HepG2 (cell line): ENCODE data around the gene FXR2. TPM values are rescaled to one million over a fixed set of nuclear protein-coding genes. Genes with fewer than 3 reads are reported as not detected.

Experiments used
- CC2D1A ChIP-seq: sonication (generic); formaldehyde crosslinking; IDR thresholded peaks from 2 replicates; pipeline ENCODE4 v1.8.1; 2023; ENCODE audit warnings: mild to moderate bottlenecking, missing genetic modification reagents
- EZH2 ChIP-seq: conservative IDR thresholded peaks from 2 replicates; pipeline ENCODE4 v1.6.1; 2012; ENCODE audit warnings: mild to moderate bottlenecking, low read depth, low read length, moderate library complexity
- HES4 ChIP-seq: sonication (generic); formaldehyde crosslinking; IDR thresholded peaks from 2 replicates; pipeline ENCODE4 v1.9.0; 2021; ENCODE audit warnings: mild to moderate bottlenecking, missing genetic modification reagents, borderline replicate concordance
- KLF15 ChIP-seq: sonication (generic); formaldehyde crosslinking; IDR thresholded peaks from 2 replicates; pipeline ENCODE4 v1.8.1; 2023; ENCODE audit warnings: borderline replicate concordance, mild to moderate bottlenecking, inconsistent platforms, missing genetic modification reagents, mixed read lengths
- PRMT3 ChIP-seq: sonication (generic); formaldehyde crosslinking; IDR thresholded peaks from 2 replicates; pipeline ENCODE4 v1.8.1; 2022; ENCODE audit warnings: low read depth, mild to moderate bottlenecking, moderate library complexity, missing genetic modification reagents, borderline replicate concordance
- RBAK ChIP-seq: sonication (generic); formaldehyde crosslinking; IDR thresholded peaks from 2 replicates; pipeline ENCODE4 v1.5.1; 2020; ENCODE audit warnings: mild to moderate bottlenecking, missing genetic modification reagents
- SYNCRIP ChIP-seq: fragments of 200-400 bp; formaldehyde crosslinking; IDR thresholded peaks from 2 replicates; pipeline ENCODE4 v1.6.1; 2018; ENCODE audit warnings: mild to moderate bottlenecking, low read depth, low read length; ENCODE audit not compliant: insufficient read depth
- ZBTB4 ChIP-seq: sonication (generic); formaldehyde crosslinking; IDR thresholded peaks from 2 replicates; pipeline ENCODE4 v1.4.0; 2020; ENCODE audit warnings: missing genetic modification reagents, mild to moderate bottlenecking, borderline replicate concordance
- ZIK1 ChIP-seq: sonication (generic); formaldehyde crosslinking; IDR thresholded peaks from 2 replicates; pipeline ENCODE4 v1.5.0; 2020; ENCODE audit warnings: mild to moderate bottlenecking, low read depth, missing genetic modification reagents, borderline replicate concordance
- ZNF383 ChIP-seq: sonication (generic); formaldehyde crosslinking; IDR thresholded peaks from 2 replicates; pipeline ENCODE4 v1.4.0; 2020; ENCODE audit warnings: missing genetic modification reagents, mild to moderate bottlenecking, borderline replicate concordance
- ZNF451 ChIP-seq: sonication (generic); formaldehyde crosslinking; IDR thresholded peaks from 2 replicates; pipeline ENCODE4 v1.5.0; 2020; ENCODE audit warnings: mild to moderate bottlenecking, missing genetic modification reagents
- ZNF609 ChIP-seq: sonication (generic); formaldehyde crosslinking; IDR thresholded peaks from 2 replicates; pipeline ENCODE4 v1.4.0; 2020; ENCODE audit warnings: mild to moderate bottlenecking, missing genetic modification reagents, borderline replicate concordance
- ZNF629 ChIP-seq: sonication (generic); formaldehyde crosslinking; conservative IDR thresholded peaks from 2 replicates; pipeline ENCODE4 v1.5.0; 2020; ENCODE audit warnings: missing genetic modification reagents
- ZNF782 ChIP-seq: sonication (generic); formaldehyde crosslinking; IDR thresholded peaks from 2 replicates; pipeline ENCODE4 v1.4.0; 2020; ENCODE audit warnings: missing genetic modification reagents, mild to moderate bottlenecking, borderline replicate concordance
- polyA plus RNA-seq, 8 experiments: library from polyadenylated mRNA; depleted of rRNA in 3 of 8; stranded (reverse) in 7 of 8; unstranded in 1 of 8; fragments of >200 nt; fragmentation: Illumina TruSeq in 4 of 8; extraction: Trizol in 4 of 8; gene quantifications; 2 replicates each; pipeline versions ENCODE4 v1.2.1 to v1.2.3, GENCODE V29; 2011 to 2016; ENCODE audit warnings: low read depth in 4 of 8, missing spikeins in 1 of 8, mixed read lengths in 1 of 8; ENCODE audit not compliant: insufficient read depth in 1 of 8
- total RNA-seq, 5 experiments: library from RNA; depleted of rRNA; stranded (reverse); fragments of >200 nt; fragmentation: Illumina TruSeq; extraction: Trizol; gene quantifications; 2 replicates each; pipeline ENCODE4 v1.2.3, GENCODE V29; 2016; ENCODE audit warnings: low read depth in 1 of 5
- TF ChIP-seq, protein P1 (sequence below): sonication (generic); formaldehyde crosslinking; IDR thresholded peaks from 2 replicates; pipeline ENCODE4 v1.8.1; 2023; ENCODE audit warnings: mild to moderate bottlenecking, missing genetic modification reagents, borderline replicate concordance
- TF ChIP-seq, protein P2 (sequence below): IDR thresholded peaks from 2 replicates; pipeline ENCODE4 v1.6.1; 2016
- TF ChIP-seq, protein P3 (sequence below): sonication (generic); formaldehyde crosslinking; IDR thresholded peaks from 2 replicates; pipeline ENCODE4 v1.4.0; 2020; ENCODE audit warnings: mild to moderate bottlenecking, missing genetic modification reagents

The FXR2 gene
- total and polyA plus RNA-seq, 2 of the 13 experiments (the other 11 are each of a cell fraction or from before 2014, with no cell fraction given), result 20.9 to 24.4 TPM

GRCh38 chr17:7561589-7562207 is 53.0 kb downstream of the FXR2 start, which contains the start of gene SENP3 (continued):
- TF ChIP-seq, protein P1, sequence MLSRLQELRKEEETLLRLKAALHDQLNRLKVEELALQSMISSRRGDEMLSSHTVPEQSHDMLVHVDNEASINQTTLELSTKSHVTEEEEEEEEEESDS, result no peak
- no peak for TF ChIP-seq EZH2
- TF ChIP-seq, protein P2, sequence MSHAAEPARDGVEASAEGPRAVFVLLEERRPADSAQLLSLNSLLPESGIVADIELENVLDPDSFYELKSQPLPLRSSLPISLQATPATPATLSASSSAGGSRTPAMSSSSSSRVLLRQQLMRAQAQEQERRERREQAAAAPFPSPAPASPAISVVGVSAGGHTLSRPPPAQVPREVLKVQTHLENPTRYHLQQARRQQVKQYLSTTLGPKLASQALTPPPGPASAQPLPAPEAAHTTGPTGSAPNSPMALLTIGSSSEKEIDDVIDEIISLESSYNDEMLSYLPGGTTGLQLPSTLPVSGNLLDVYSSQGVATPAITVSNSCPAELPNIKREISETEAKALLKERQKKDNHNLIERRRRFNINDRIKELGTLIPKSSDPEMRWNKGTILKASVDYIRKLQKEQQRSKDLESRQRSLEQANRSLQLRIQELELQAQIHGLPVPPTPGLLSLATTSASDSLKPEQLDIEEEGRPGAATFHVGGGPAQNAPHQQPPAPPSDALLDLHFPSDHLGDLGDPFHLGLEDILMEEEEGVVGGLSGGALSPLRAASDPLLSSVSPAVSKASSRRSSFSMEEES, result no peak
- no peak for TF ChIP-seq HES4 (CRISPR knock-in tag)
- 0 out of 2 replicates have a peak, but pooled peaks have one; percentile 70 for TF ChIP-seq ZIK1 (CRISPR knock-in tag)
- TF ChIP-seq ZBTB4 (CRISPR knock-in tag), result no peak; the same call in 1 of the 2 replicates
- TF ChIP-seq ZNF782 (CRISPR knock-in tag), result no peak; the same call in 1 of the 2 replicates
- TF ChIP-seq ZNF629 (CRISPR knock-in tag), result no peak
- TF ChIP-seq, protein P3, sequence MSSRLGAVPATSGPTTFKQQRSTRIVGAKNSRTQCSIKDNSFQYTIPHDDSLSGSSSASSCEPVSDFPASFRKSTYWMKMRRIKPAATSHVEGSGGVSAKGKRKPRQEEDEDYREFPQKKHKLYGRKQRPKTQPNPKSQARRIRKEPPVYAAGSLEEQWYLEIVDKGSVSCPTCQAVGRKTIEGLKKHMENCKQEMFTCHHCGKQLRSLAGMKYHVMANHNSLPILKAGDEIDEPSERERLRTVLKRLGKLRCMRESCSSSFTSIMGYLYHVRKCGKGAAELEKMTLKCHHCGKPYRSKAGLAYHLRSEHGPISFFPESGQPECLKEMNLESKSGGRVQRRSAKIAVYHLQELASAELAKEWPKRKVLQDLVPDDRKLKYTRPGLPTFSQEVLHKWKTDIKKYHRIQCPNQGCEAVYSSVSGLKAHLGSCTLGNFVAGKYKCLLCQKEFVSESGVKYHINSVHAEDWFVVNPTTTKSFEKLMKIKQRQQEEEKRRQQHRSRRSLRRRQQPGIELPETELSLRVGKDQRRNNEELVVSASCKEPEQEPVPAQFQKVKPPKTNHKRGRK (CRISPR knock-in tag), result no peak
- no peak for TF ChIP-seq CC2D1A (CRISPR knock-in tag)
- no peak for TF ChIP-seq ZNF609
- 0 out of 2 replicates have a peak, but pooled peaks have one; percentile 90 for TF ChIP-seq ZNF383
- no peak for TF ChIP-seq KLF15 (CRISPR knock-in tag)
- no peak for TF ChIP-seq SYNCRIP
- 0 out of 2 replicates have a peak, but pooled peaks have one; percentile 24 for TF ChIP-seq ZNF451 (CRISPR knock-in tag)
- TF ChIP-seq RBAK (CRISPR knock-in tag), result no peak
- no peak for TF ChIP-seq PRMT3 (CRISPR knock-in tag)
